Chondrocyte (in vitro differentiated cells): ENCODE measurements around the gene CFAP100. TPM values are rescaled to one million over a fixed set of nuclear protein-coding genes. Genes with fewer than 3 reads are reported as not detected.

ENCODE experiments used
- DNase-seq: peaks from one replicate; pipeline ENCODE4 v3.0.0; 2021; ENCODE audit warnings: mixed read lengths, low spot score
- H3K27ac Mint-ChIP-seq: one replicate; pipeline ENCODE4 v1.8.0; 2021; ENCODE audit warnings: mild to moderate bottlenecking, moderate library complexity, mixed read lengths; ENCODE audit not compliant: unreplicated experiment
- H3K27me3 Mint-ChIP-seq: 2 replicates; pipeline ENCODE4 v1.8.0; 2021; ENCODE audit warnings: low read depth, mixed read lengths
- H3K36me3 Mint-ChIP-seq: 2 replicates; pipeline ENCODE4 v1.8.0; 2021; ENCODE audit warnings: low read depth, mixed read lengths
- H3K4me1 Mint-ChIP-seq: 2 replicates; pipeline ENCODE4 v1.8.0; 2021; ENCODE audit warnings: low read depth, mild to moderate bottlenecking, mixed read lengths
- H3K4me3 Mint-ChIP-seq: one replicate; pipeline ENCODE4 v1.8.0; 2021; ENCODE audit warnings: mild to moderate bottlenecking, moderate library complexity, mixed read lengths; ENCODE audit not compliant: unreplicated experiment
- H3K9me3 Mint-ChIP-seq: 2 replicates; pipeline ENCODE4 v1.8.0; 2021; ENCODE audit warnings: low read depth, mixed read lengths
- CTCF ChIP-seq: fragments of 200-600 bp; sonication (generic); IDR thresholded peaks from 2 replicates; pipeline ENCODE4 v1.5.0; 2021; ENCODE audit warnings: antibody characterized with exemption, mild to moderate bottlenecking, moderate library complexity
- total RNA-seq: library from RNA; stranded (reverse); gene quantifications from 3 replicates; pipeline ENCODE4 v1.2.1, GENCODE V29; 2021

Gene CFAP100
- total RNA-seq, 1 donor from 2014 or later, result not detected

GRCh38 chr3:126391631-126392030, 3.1 kb upstream of the CFAP100 start:
- no peaks in the 10 kb centered on the region for H3K36me3 Mint-ChIP-seq
- TF ChIP-seq CTCF, result no peak
- peaks cover 3% of the 10 kb centered on the region for H3K4me1 Mint-ChIP-seq
- H3K4me3 Mint-ChIP-seq, result no peak overlapping the region
- no peaks in the 10 kb centered on the region for H3K9me3 Mint-ChIP-seq
- peaks cover 27% of the 10 kb centered on the region for H3K27me3 Mint-ChIP-seq
- H3K27ac Mint-ChIP-seq, result no peak overlapping the region
- DNase-seq, result no peak

GRCh38 chr3:126392246-126392645, 2.5 kb upstream of the CFAP100 start:
- no peak for TF ChIP-seq CTCF
- peaks cover 3% of the 10 kb centered on the region for H3K4me1 Mint-ChIP-seq
- H3K36me3 Mint-ChIP-seq, result no peaks in the 10 kb centered on the region
- peaks cover 27% of the 10 kb centered on the region for H3K27me3 Mint-ChIP-seq
- no peaks in the 10 kb centered on the region for H3K9me3 Mint-ChIP-seq
- DNase-seq, result no peak
- H3K4me3 Mint-ChIP-seq, result no peak overlapping the region
- no peak overlapping the region for H3K27ac Mint-ChIP-seq

- H3K27me3 Mint-ChIP-seq, result peaks cover 27% of the 10 kb centered on the region
- H3K27ac Mint-ChIP-seq, result no peak overlapping the region
- no peak overlapping the region for H3K4me3 Mint-ChIP-seq
- no peaks in the 10 kb centered on the region for H3K9me3 Mint-ChIP-seq
- TF ChIP-seq CTCF, result no peak
- peaks cover 3% of the 10 kb centered on the region for H3K4me1 Mint-ChIP-seq
- DNase-seq, result no peak
- H3K36me3 Mint-ChIP-seq, result no peaks in the 10 kb centered on the region
Measured at GRCh38 chr3:126393563-126393962, 1.1 kb upstream of the CFAP100 start.

GRCh38 chr3:126394977-126395321, 240 bp downstream of the CFAP100 start:
- H3K36me3 Mint-ChIP-seq, result peaks cover 4% of the 10 kb centered on the region
- no peak for TF ChIP-seq CTCF
- no peak overlapping the region for H3K27ac Mint-ChIP-seq
- peaks cover 30% of the 10 kb centered on the region for H3K27me3 Mint-ChIP-seq
- no peaks in the 10 kb centered on the region for H3K4me1 Mint-ChIP-seq
- no peak for DNase-seq
- H3K4me3 Mint-ChIP-seq, result no peak overlapping the region
- no peaks in the 10 kb centered on the region for H3K9me3 Mint-ChIP-seq

- no peak for TF ChIP-seq CTCF
- no peak overlapping the region for H3K4me3 Mint-ChIP-seq
- H3K27ac Mint-ChIP-seq, result no peak overlapping the region
- peak; percentile 21 for DNase-seq
- no peaks in the 10 kb centered on the region for H3K4me1 Mint-ChIP-seq
- peaks cover 26% of the 10 kb centered on the region for H3K27me3 Mint-ChIP-seq
- peaks cover 4% of the 10 kb centered on the region for H3K36me3 Mint-ChIP-seq
- no peaks in the 10 kb centered on the region for H3K9me3 Mint-ChIP-seq
Measured at GRCh38 chr3:126395846-126396513, 1.3 kb downstream of the CFAP100 start.
